ENCODE measurements around the gene NT5C1B.

GRCh38 chr2:18585526-18585925, 3.8 kb downstream of the NT5C1B start:
- TF ChIP-seq EGR1 (IDR thresholded peaks at IDR 0.05; ENCODE audit: borderline replicate concordance in 1 of 2, low read depth in 2 of 2, low read length in 2 of 2) (no peak), BCLAF1 (IDR thresholded peaks at IDR 0.05) (no peak), BHLHE40 (IDR thresholded peaks at IDR 0.05; ENCODE audit: borderline replicate concordance in 1 of 2, low read depth in 2 of 2, low read length in 1 of 2) (no peak), POLR2A (IDR thresholded peaks at IDR 0.05; ENCODE audit: low read depth, low read length) (no peak), CTCF (IDR thresholded peaks at IDR 0.05 in 2 of 3, conservative IDR thresholded peaks at IDR 0.05 in 1 of 3; ENCODE audit: control insufficient read depth in 2 of 3, extremely low read depth in 1 of 3, insufficient read depth in 1 of 3, low read depth in 3 of 3, low read length in 3 of 3) (no peak), POLR2AphosphoS5 (IDR thresholded peaks at IDR 0.05; ENCODE audit: low read length) (no peak), MTA3 (IDR thresholded peaks at IDR 0.05; ENCODE audit: borderline replicate concordance, low read length) (no peak), SUZ12 (IDR thresholded peaks at IDR 0.05; ENCODE audit: unreplicated experiment) (no peak)
- TF ChIP-seq, protein P1, sequence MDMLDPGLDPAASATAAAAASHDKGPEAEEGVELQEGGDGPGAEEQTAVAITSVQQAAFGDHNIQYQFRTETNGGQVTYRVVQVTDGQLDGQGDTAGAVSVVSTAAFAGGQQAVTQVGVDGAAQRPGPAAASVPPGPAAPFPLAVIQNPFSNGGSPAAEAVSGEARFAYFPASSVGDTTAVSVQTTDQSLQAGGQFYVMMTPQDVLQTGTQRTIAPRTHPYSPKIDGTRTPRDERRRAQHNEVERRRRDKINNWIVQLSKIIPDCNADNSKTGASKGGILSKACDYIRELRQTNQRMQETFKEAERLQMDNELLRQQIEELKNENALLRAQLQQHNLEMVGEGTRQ (IDR thresholded peaks at IDR 0.05; ENCODE audit: borderline replicate concordance, low read depth, low read length): no peak

Measured in GM12878 (cell line).